Inferior parietal cortex (tissue), 1 donor: ENCODE data around the gene GOLGA8A.
"Not testable (repeated sequence)": the region's sequence is repeated elsewhere in the genome, so short reads cannot be mapped to it uniquely, and the experiment has no call there.

ENCODE experiments used
- DNase-seq: peaks from one replicate; pipeline ENCODE4 v3.0.0-alpha.2; 2016; ENCODE audit errors: extremely low spot score

The GOLGA8A gene

GRCh38 chr15:34409511-34409910 is 28.1 kb downstream of the GOLGA8A start:
- not testable (repeated sequence) for DNase-seq

GRCh38 chr15:34408973-34409372 is 28.6 kb downstream of the GOLGA8A start:
- not testable (repeated sequence) for DNase-seq

- not testable (repeated sequence) for DNase-seq
Measured at GRCh38 chr15:34403899-34404298, 33.7 kb downstream of the GOLGA8A start.

GRCh38 chr15:34403160-34403598 is 34.4 kb downstream of the GOLGA8A start:
- not testable (repeated sequence) for DNase-seq

- DNase-seq: not testable (repeated sequence)
Measured at GRCh38 chr15:34397637-34398259, 39.9 kb downstream of the GOLGA8A start.

GRCh38 chr15:34392981-34393380 is 44.6 kb downstream of the GOLGA8A start:
- not testable (repeated sequence) for DNase-seq

GRCh38 chr15:34389594-34390086 is 48.0 kb downstream of the GOLGA8A start:
- not testable (repeated sequence) for DNase-seq
